ENCODE measurements around the gene TMC7. TPM values are rescaled to one million over a fixed set of nuclear protein-coding genes. Genes with fewer than 3 reads are reported as not detected.

The TMC7 gene
- total and polyA plus RNA-seq, 2 of the 13 experiments (the other 11 are each of a cell fraction or from before 2014, with no cell fraction given), result 1.2 to 5.1 TPM

GRCh38 chr16:19067349-19068236, 83.9 kb downstream of the TMC7 start, which contains the start of gene COQ7 (continued):
- TF ChIP-seq ZNF503 (CRISPR knock-in tag; IDR thresholded peaks at IDR 0.05), result peak; percentile 64
- TF ChIP-seq FOXK2 (IDR thresholded peaks at IDR 0.05), result 0 out of 2 replicates have a peak, but pooled peaks have one; percentile 40
- peak; percentile 65 for TF ChIP-seq ZNF143 (CRISPR knock-in tag; IDR thresholded peaks at IDR 0.05)
- peak in 1 of 2 experiments; percentile 68; a peak in 1 of 4 replicates for TF ChIP-seq KLF16 (CRISPR knock-in tag; IDR thresholded peaks at IDR 0.05)
- peak; percentile 91; the same call in 1 of the 2 replicates for TF ChIP-seq WIZ (CRISPR knock-in tag; IDR thresholded peaks at IDR 0.05)
- no peak for TF ChIP-seq NFRKB (IDR thresholded peaks at IDR 0.05)
- peak; percentile 64; the same call in 1 of the 2 replicates for TF ChIP-seq ARNTL (CRISPR knock-in tag; IDR thresholded peaks at IDR 0.05)
- no peak for TF ChIP-seq ZBTB1 (CRISPR knock-in tag; IDR thresholded peaks at IDR 0.05; ENCODE audit: borderline replicate concordance)
- peak; percentile 67; the same call in 1 of the 2 replicates for TF ChIP-seq ZNF749 (CRISPR knock-in tag; IDR thresholded peaks at IDR 0.05; ENCODE audit: borderline replicate concordance)
- peak; percentile 89; the same call in 1 of the 2 replicates for TF ChIP-seq ZNF550 (CRISPR knock-in tag; IDR thresholded peaks at IDR 0.05; ENCODE audit: borderline replicate concordance)
- peak; percentile 61; the same call in 1 of the 2 replicates for TF ChIP-seq TBX3 (IDR thresholded peaks at IDR 0.05; ENCODE audit: borderline replicate concordance)
- no peak for TF ChIP-seq SRSF9 (IDR thresholded peaks at IDR 0.05; ENCODE audit: borderline replicate concordance, insufficient read depth, low read depth, low read length, poor library complexity, severe bottlenecking)
- TF ChIP-seq PHB2 (IDR thresholded peaks at IDR 0.05; ENCODE audit: partially characterized antibody), result no peak
- no peak for TF ChIP-seq FLYWCH1 (CRISPR knock-in tag; IDR thresholded peaks at IDR 0.05)
- TF ChIP-seq HES4 (CRISPR knock-in tag; IDR thresholded peaks at IDR 0.05; ENCODE audit: borderline replicate concordance), result peak; percentile 48; the same call in 1 of the 2 replicates
- TF ChIP-seq ZNF678 (CRISPR knock-in tag; IDR thresholded peaks at IDR 0.05), result 0 out of 2 replicates have a peak, but pooled peaks have one; percentile 28
- peak; percentile 62; the same call in 1 of the 2 replicates for TF ChIP-seq ZNF264 (CRISPR knock-in tag; IDR thresholded peaks at IDR 0.05)
- peak; percentile 29; the same call in 1 of the 2 replicates for TF ChIP-seq DRAP1 (CRISPR knock-in tag; IDR thresholded peaks at IDR 0.05)
- TF ChIP-seq ZIK1 (CRISPR knock-in tag; IDR thresholded peaks at IDR 0.05; ENCODE audit: borderline replicate concordance, low read depth), result peak; percentile 56
- TF ChIP-seq SALL2 (CRISPR knock-in tag; IDR thresholded peaks at IDR 0.05), result peak; percentile 98
- peak; percentile 99 for TF ChIP-seq CREB1 (IDR thresholded peaks at IDR 0.05)
- TF ChIP-seq CREB1 (CRISPR knock-in tag; IDR thresholded peaks at IDR 0.05), result peak; percentile 99
- TF ChIP-seq SRF (IDR thresholded peaks at IDR 0.05; ENCODE audit: low read depth, low read length), result peak; percentile 39; the same call in 1 of the 2 replicates
- peak; percentile 75 for TF ChIP-seq ZNF451 (CRISPR knock-in tag; IDR thresholded peaks at IDR 0.05)
- peak; percentile 82 for TF ChIP-seq HDAC2 (CRISPR knock-in tag; IDR thresholded peaks at IDR 0.05)
- TF ChIP-seq MAF1 (CRISPR knock-in tag; IDR thresholded peaks at IDR 0.05; ENCODE audit: borderline replicate concordance), result 0 out of 2 replicates have a peak, but pooled peaks have one; percentile 44
- no peak for TF ChIP-seq ZNF577 (CRISPR knock-in tag; IDR thresholded peaks at IDR 0.05; ENCODE audit: borderline replicate concordance, low read depth)
- TF ChIP-seq, protein P1, sequence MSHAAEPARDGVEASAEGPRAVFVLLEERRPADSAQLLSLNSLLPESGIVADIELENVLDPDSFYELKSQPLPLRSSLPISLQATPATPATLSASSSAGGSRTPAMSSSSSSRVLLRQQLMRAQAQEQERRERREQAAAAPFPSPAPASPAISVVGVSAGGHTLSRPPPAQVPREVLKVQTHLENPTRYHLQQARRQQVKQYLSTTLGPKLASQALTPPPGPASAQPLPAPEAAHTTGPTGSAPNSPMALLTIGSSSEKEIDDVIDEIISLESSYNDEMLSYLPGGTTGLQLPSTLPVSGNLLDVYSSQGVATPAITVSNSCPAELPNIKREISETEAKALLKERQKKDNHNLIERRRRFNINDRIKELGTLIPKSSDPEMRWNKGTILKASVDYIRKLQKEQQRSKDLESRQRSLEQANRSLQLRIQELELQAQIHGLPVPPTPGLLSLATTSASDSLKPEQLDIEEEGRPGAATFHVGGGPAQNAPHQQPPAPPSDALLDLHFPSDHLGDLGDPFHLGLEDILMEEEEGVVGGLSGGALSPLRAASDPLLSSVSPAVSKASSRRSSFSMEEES (CRISPR knock-in tag; IDR thresholded peaks at IDR 0.05), result peak; percentile 79
